H9 (cell line): ENCODE measurements around the gene MAGI1. TPM values are rescaled to one million over a fixed set of nuclear protein-coding genes. Genes with fewer than 3 reads are reported as not detected.
A peak's percentile ranks its signal among the peaks of the same experiment; 100 is the strongest.

Experiments
- DNase-seq: peaks from one replicate; pipeline ENCODE4 v3.0.0-alpha.2; 2017
- H2AFZ ChIP-seq: one replicate; pipeline ENCODE4 v1.6.1; 2013; ENCODE audit warnings: mild to moderate bottlenecking, low read length, control low read depth, moderate library complexity
- H2AK5ac ChIP-seq: 2 replicates; pipeline ENCODE4 v1.6.1; 2013; ENCODE audit warnings: low read length, control low read depth, mixed read lengths; ENCODE audit not compliant: insufficient read length
- H2BK120ac ChIP-seq: one replicate; pipeline ENCODE4 v1.6.1; 2013; ENCODE audit warnings: low read depth, mild to moderate bottlenecking, low read length, control low read depth, inconsistent platforms; ENCODE audit not compliant: poor library complexity, severe bottlenecking
- H2BK12ac ChIP-seq: 2 replicates; pipeline ENCODE4 v1.6.1; 2013; ENCODE audit warnings: low read length, control low read depth, mixed read lengths, low read depth; ENCODE audit not compliant: insufficient read length
- H2BK15ac ChIP-seq: 2 replicates; pipeline ENCODE4 v1.6.1; 2013; ENCODE audit warnings: low read depth, low read length, control low read depth
- H2BK20ac ChIP-seq: one replicate; pipeline ENCODE4 v1.6.1; 2013; ENCODE audit warnings: low read depth, mild to moderate bottlenecking, low read length, control low read depth, inconsistent platforms; ENCODE audit not compliant: poor library complexity, severe bottlenecking
- H2BK5ac ChIP-seq: 2 replicates; pipeline ENCODE4 v1.6.1; 2013; ENCODE audit warnings: low read length, control low read depth, mixed read lengths; ENCODE audit not compliant: insufficient read length
- H3K14ac ChIP-seq: 2 replicates; pipeline ENCODE4 v1.6.1; 2013; ENCODE audit warnings: low read length, control low read depth; ENCODE audit not compliant: insufficient read depth
- H3K18ac ChIP-seq: 2 replicates; pipeline ENCODE4 v1.6.1; 2013; ENCODE audit warnings: low read depth, mild to moderate bottlenecking, mixed read lengths, low read length, control low read depth; ENCODE audit not compliant: insufficient read length
- H3K23ac ChIP-seq: 2 replicates; pipeline ENCODE4 v1.6.1; 2013; ENCODE audit warnings: low read length, control low read depth, mixed read lengths, low read depth; ENCODE audit not compliant: insufficient read length
- H3K23me2 ChIP-seq: 2 replicates; pipeline ENCODE4 v1.6.1; 2013; ENCODE audit warnings: low read depth, mild to moderate bottlenecking, mixed read lengths, low read length, control low read depth; ENCODE audit not compliant: insufficient read length, poor library complexity, severe bottlenecking
- H3K27ac ChIP-seq: 2 replicates; pipeline ENCODE4 v1.5.1; 2013; ENCODE audit warnings: low read length, control low read depth, mixed read lengths, low read depth; ENCODE audit not compliant: insufficient read length
- H3K27me3 ChIP-seq: 2 replicates; pipeline ENCODE4 v1.6.1; 2013; ENCODE audit warnings: low read length, control low read depth, inconsistent platforms; ENCODE audit not compliant: insufficient read depth
- H3K4ac ChIP-seq: 2 replicates; pipeline ENCODE4 v1.6.1; 2013; ENCODE audit warnings: low read depth, mild to moderate bottlenecking, control low read depth, inconsistent platforms, low read length, moderate library complexity
- H3K4me1 ChIP-seq: 2 replicates; pipeline ENCODE4 v1.6.1; 2013; ENCODE audit warnings: low read length, control low read depth, inconsistent platforms; ENCODE audit not compliant: insufficient read depth
- H3K4me2 ChIP-seq: 2 replicates; pipeline ENCODE4 v1.6.1; 2013; ENCODE audit warnings: low read length, control low read depth, mixed read lengths; ENCODE audit not compliant: insufficient read length, insufficient read depth
- H3K56ac ChIP-seq: 2 replicates; pipeline ENCODE4 v1.6.1; 2013; ENCODE audit warnings: low read depth, mild to moderate bottlenecking, mixed read lengths, low read length, control low read depth; ENCODE audit not compliant: insufficient read length
- H3K79me1 ChIP-seq: 2 replicates; pipeline ENCODE4 v1.6.1; 2013; ENCODE audit warnings: low read depth, mild to moderate bottlenecking, moderate library complexity, low read length, control low read depth, inconsistent platforms; ENCODE audit not compliant: insufficient read depth, poor library complexity, severe bottlenecking
- H3K79me2 ChIP-seq: 2 replicates; pipeline ENCODE4 v1.6.1; 2013; ENCODE audit warnings: low read length, control low read depth, inconsistent platforms; ENCODE audit not compliant: insufficient read depth
- H3K9ac ChIP-seq: 2 replicates; pipeline ENCODE4 v1.6.1; 2013; ENCODE audit warnings: low read length, control low read depth, mixed read lengths; ENCODE audit not compliant: insufficient read length; ENCODE audit errors: extremely low read depth
- H3K9me3 ChIP-seq: one replicate; pipeline ENCODE4 v1.6.1; 2013; ENCODE audit warnings: low read depth, low read length, inconsistent platforms; ENCODE audit not compliant: control insufficient read depth
- H3T11ph ChIP-seq: one replicate; pipeline ENCODE4 v1.6.1; 2013; ENCODE audit warnings: mild to moderate bottlenecking, low read length, control low read depth, inconsistent platforms
- H4K20me1 ChIP-seq: one replicate; pipeline ENCODE4 v1.6.1; 2013; ENCODE audit not compliant: control insufficient read depth, insufficient read length, insufficient read depth
- H4K5ac ChIP-seq: 2 replicates; pipeline ENCODE4 v1.6.1; 2013; ENCODE audit warnings: low read depth, mild to moderate bottlenecking, mixed read lengths, low read length, control low read depth; ENCODE audit not compliant: insufficient read length
- H4K8ac ChIP-seq: replicated peaks from 2 replicates; pipeline ENCODE4 v1.6.1; 2013; ENCODE audit warnings: low read length, control low read depth, mixed read lengths, low read depth; ENCODE audit not compliant: insufficient read length
- H4K91ac ChIP-seq: 2 replicates; pipeline ENCODE4 v1.6.1; 2013; ENCODE audit warnings: low read depth, mild to moderate bottlenecking, moderate library complexity, mixed read lengths, low read length, control low read depth; ENCODE audit not compliant: insufficient read length
- H3K27ac Mint-ChIP-seq, 3 experiments: 2 replicates in 2 of 3; 3 replicates in 1 of 3; pipeline ENCODE4 v1.8.0; 2020 to 2021; ENCODE audit warnings: mixed read lengths in 3 of 3, mild to moderate bottlenecking in 1 of 3, moderate library complexity in 1 of 3
- H3K27me3 Mint-ChIP-seq: 2 replicates; pipeline ENCODE4 v1.8.0; 2021; ENCODE audit warnings: low read depth, mild to moderate bottlenecking, moderate library complexity, mixed read lengths
- H3K36me3 Mint-ChIP-seq, 3 experiments: 2 replicates in 2 of 3; 3 replicates in 1 of 3; pipeline ENCODE4 v1.8.0; 2020 to 2021; ENCODE audit warnings: low read depth in 3 of 3, mixed read lengths in 3 of 3; ENCODE audit not compliant: insufficient read depth in 1 of 3
- H3K4me1 Mint-ChIP-seq, 2 experiments: 2 replicates each; pipeline ENCODE4 v1.8.0; 2020; ENCODE audit warnings: mixed read lengths in 2 of 2
- H3K4me3 Mint-ChIP-seq, 2 experiments: 2 replicates in 1 of 2; 3 replicates in 1 of 2; pipeline ENCODE4 v1.8.0; 2020 to 2021; ENCODE audit warnings: mild to moderate bottlenecking in 2 of 2, mixed read lengths in 2 of 2, moderate library complexity in 1 of 2
- H3K9me3 Mint-ChIP-seq, 2 experiments: 2 replicates in 1 of 2; 3 replicates in 1 of 2; pipeline ENCODE4 v1.8.0; 2020; ENCODE audit warnings: mild to moderate bottlenecking in 2 of 2, mixed read lengths in 2 of 2, moderate library complexity in 1 of 2
- WGBS: extraction: QIAGEN DNeasy Blood & Tissue Kit; methylation state at CpG from one replicate; pipeline ENCODE4 v1.1.7; 2013; ENCODE audit warnings: missing lambda C conversion rate, low lambda C conversion rate, mixed read lengths; ENCODE audit not compliant: insufficient read length; ENCODE audit errors: extremely low coverage; 5-methylcytosine and 5-hydroxymethylcytosine counted together
- total RNA-seq: library from RNA; stranded (reverse); gene quantifications from 2 replicates; pipeline ENCODE4 v1.2.1, GENCODE V29; 2021
- TF ChIP-seq, protein P1 (sequence below): fragments of 200-600 bp; sonication (generic); conservative IDR thresholded peaks from 3 replicates; pipeline ENCODE4 v1.8.0; 2021; ENCODE audit warnings: antibody characterized with exemption, mild to moderate bottlenecking

Gene MAGI1
- total RNA-seq, 1 experiment from 2014 or later = 65.7 TPM

DNA sequence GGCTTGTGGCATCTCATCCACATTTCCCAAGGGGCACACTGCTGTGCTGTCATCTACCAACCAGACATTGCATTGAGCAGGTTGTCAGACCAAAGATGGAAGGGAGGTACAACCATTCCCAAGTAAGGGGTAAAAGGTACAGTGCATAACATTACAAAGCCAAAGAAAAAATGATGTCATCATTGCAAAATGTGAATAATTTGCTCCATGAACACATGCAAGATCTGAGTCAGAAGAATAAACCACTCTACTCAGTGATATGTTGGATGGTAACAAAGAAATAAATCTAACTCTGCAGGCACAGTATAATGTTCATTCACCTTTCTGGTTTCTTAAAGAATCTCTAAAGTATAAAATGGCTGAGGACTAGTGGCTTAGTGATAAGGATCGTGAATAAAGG is 202.7 kb downstream of the MAGI1 start:
- no CpG with 5 or more reads among the region's 1 CpG for WGBS
- H4K8ac ChIP-seq = no peak overlapping the region
- H4K20me1 ChIP-seq = no peaks in the 10 kb centered on the region
- H3K4me2 ChIP-seq = no peak overlapping the region
- Mint-ChIP-seq H3K27me3 (no peaks in the 10 kb centered on the region), H3K4me3 (no peak overlapping the region), H3K4me1 (peaks cover 34 to 41% of the 10 kb centered on the region in 2 experiments), H3K27ac (peak overlapping the region in 1 of 3 experiments; percentile 9; a peak in 1 of 7 replicates), H3K36me3 (no peaks in the 10 kb centered on the region), H3K9me3 (no peaks in the 10 kb centered on the region)
- H3K9ac ChIP-seq = no peak overlapping the region
- H3K79me1 ChIP-seq = no peaks in the 10 kb centered on the region
- no peak overlapping the region for H3K23ac ChIP-seq
- no peak overlapping the region for H3T11ph ChIP-seq
- H2AK5ac ChIP-seq = no peak overlapping the region
- H2BK12ac ChIP-seq = no peak overlapping the region
- H3K4ac ChIP-seq = no peak overlapping the region
- no peak overlapping the region for H2BK20ac ChIP-seq
- no peak overlapping the region for H4K5ac ChIP-seq
- H4K91ac ChIP-seq = no peak overlapping the region
- no peak overlapping the region for H3K27ac ChIP-seq
- H3K18ac ChIP-seq = no peak overlapping the region
- H2BK120ac ChIP-seq = no peak overlapping the region
- DNase-seq = no peak
- H3K4me1 ChIP-seq = peaks cover 11% of the 10 kb centered on the region
- peaks cover 5% of the 10 kb centered on the region; the same call in 1 of the 2 replicates for H3K79me2 ChIP-seq
- no peak overlapping the region for H3K56ac ChIP-seq
- H2BK5ac ChIP-seq = no peak overlapping the region
- no peaks in the 10 kb centered on the region for H3K23me2 ChIP-seq
- H3K27me3 ChIP-seq = no peaks in the 10 kb centered on the region
- H2BK15ac ChIP-seq = no peak overlapping the region
- TF ChIP-seq, protein P1, sequence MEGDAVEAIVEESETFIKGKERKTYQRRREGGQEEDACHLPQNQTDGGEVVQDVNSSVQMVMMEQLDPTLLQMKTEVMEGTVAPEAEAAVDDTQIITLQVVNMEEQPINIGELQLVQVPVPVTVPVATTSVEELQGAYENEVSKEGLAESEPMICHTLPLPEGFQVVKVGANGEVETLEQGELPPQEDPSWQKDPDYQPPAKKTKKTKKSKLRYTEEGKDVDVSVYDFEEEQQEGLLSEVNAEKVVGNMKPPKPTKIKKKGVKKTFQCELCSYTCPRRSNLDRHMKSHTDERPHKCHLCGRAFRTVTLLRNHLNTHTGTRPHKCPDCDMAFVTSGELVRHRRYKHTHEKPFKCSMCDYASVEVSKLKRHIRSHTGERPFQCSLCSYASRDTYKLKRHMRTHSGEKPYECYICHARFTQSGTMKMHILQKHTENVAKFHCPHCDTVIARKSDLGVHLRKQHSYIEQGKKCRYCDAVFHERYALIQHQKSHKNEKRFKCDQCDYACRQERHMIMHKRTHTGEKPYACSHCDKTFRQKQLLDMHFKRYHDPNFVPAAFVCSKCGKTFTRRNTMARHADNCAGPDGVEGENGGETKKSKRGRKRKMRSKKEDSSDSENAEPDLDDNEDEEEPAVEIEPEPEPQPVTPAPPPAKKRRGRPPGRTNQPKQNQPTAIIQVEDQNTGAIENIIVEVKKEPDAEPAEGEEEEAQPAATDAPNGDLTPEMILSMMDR = no peak
- H3K9me3 ChIP-seq = no peaks in the 10 kb centered on the region
- no peak overlapping the region for H2AFZ ChIP-seq
- no peak overlapping the region for H3K14ac ChIP-seq
